ENCODE results near the gene CDHR1.

GRCh38 chr10:84214612-84215235 lies 20.4 kb downstream of the CDHR1 start:
- TF ChIP-seq CTCF (IDR thresholded peaks at IDR 0.05): no peak
- no peak for TF ChIP-seq POLR2A (IDR thresholded peaks at IDR 0.05)
- TF ChIP-seq POLR2AphosphoS5 (IDR thresholded peaks at IDR 0.05): no peak
- TF ChIP-seq EP300 (IDR thresholded peaks at IDR 0.05): no peak
